ENCODE results near the gene OLFM1.

Gene OLFM1

DNA sequence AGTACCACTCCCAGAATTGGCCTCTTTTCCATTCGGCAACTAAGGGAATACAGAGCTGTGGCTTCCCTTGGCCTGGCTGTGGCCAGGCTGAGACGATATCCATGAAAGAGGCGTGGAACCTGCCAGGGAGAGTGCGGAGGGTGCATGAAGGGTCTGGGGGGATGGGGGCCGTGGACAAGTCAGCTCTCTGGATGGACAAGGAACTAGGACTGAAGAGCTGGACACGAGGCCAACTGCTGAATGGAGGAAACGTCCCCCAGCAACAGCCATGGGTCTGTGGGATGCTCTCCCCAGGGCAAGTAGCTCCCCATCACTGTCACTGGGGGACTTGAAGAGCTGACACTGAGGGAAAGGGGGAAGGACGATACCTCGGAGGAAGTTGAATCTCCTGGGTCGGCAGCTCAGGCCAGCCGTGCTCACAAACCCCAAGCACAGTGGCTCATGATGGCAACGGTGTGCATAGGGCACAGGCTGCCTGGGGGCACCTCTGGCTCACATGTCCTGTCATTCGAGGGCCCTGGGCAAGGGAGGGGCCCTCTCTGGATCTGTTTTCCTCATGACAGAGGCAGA lies 4.1 kb upstream of the OLFM1 start:
- H2AFZ ChIP-seq (ENCODE audit: low read depth, low read length) = no peak overlapping the region
- peaks cover 11% of the 10 kb centered on the region for H3K27me3 ChIP-seq (ENCODE audit: insufficient read depth, low read length)
- H3K4me3 ChIP-seq (ENCODE audit: low read length) = no peak overlapping the region
- H3K4me1 ChIP-seq (ENCODE audit: insufficient read depth, low read length) = peaks cover 3% of the 10 kb centered on the region
- no peaks in the 10 kb centered on the region for H3K36me3 ChIP-seq (ENCODE audit: insufficient read depth, low read length)
- H3K9me3 ChIP-seq (ENCODE audit: low read length) = no peaks in the 10 kb centered on the region

DNA sequence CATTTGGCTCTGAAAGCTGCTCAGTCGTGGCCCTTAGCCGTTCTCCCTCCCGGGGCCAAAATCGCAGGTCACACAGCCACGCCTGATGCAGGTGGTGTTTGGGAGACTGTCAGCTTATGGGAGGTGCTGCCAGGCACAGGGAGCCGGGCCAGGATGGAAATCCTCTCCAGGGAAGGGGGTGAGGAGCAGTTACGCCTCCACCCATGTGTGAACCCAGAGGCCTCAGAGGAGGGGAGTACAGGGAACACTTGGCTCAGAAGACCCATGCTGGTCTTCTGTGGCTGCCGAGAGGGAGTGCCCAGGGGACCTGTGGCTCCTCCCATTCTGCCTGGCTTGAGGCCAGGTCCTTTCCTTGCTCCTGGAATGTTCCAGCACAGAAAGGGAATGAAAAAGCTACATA lies 3.6 kb upstream of the OLFM1 start:
- H3K4me1 ChIP-seq (ENCODE audit: insufficient read depth, low read length) = peaks cover 3% of the 10 kb centered on the region
- no peak overlapping the region for H3K4me3 ChIP-seq (ENCODE audit: low read length)
- H3K27me3 ChIP-seq (ENCODE audit: insufficient read depth, low read length) = peaks cover 16% of the 10 kb centered on the region
- H3K9me3 ChIP-seq (ENCODE audit: low read length) = no peaks in the 10 kb centered on the region
- no peak overlapping the region for H2AFZ ChIP-seq (ENCODE audit: low read depth, low read length)
- H3K36me3 ChIP-seq (ENCODE audit: insufficient read depth, low read length) = no peaks in the 10 kb centered on the region

DNA sequence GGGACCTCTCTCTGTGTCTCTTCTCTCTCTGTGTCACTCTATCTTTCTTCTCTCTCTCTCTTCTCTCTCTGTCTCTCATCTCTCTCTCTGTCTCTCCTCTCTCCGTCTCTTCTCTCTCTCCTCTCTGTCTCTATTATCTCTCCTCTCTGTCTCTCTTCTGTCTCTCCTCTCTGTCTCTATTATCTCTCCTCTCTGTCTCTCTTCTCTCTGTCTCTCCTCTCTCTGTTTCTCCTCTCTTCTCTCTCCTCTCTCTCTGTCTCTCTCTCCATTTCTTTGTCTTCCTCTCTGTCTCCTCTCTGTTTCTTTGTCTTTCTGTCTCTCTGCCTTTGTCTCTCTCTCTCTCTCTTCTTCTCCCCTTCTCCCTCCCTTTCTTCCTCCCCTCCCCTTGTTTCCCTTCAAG lies 3.2 kb upstream of the OLFM1 start:
- Histone ChIP-seq H3K4me3 (ENCODE audit: low read length) (no peak overlapping the region), H3K4me1 (ENCODE audit: insufficient read depth, low read length) (peaks cover 3% of the 10 kb centered on the region), H3K27me3 (ENCODE audit: insufficient read depth, low read length) (peaks cover 20% of the 10 kb centered on the region), H3K36me3 (ENCODE audit: insufficient read depth, low read length) (no peaks in the 10 kb centered on the region), H2AFZ (ENCODE audit: low read depth, low read length) (no peak overlapping the region), H3K9me3 (ENCODE audit: low read length) (no peaks in the 10 kb centered on the region)

DNA sequence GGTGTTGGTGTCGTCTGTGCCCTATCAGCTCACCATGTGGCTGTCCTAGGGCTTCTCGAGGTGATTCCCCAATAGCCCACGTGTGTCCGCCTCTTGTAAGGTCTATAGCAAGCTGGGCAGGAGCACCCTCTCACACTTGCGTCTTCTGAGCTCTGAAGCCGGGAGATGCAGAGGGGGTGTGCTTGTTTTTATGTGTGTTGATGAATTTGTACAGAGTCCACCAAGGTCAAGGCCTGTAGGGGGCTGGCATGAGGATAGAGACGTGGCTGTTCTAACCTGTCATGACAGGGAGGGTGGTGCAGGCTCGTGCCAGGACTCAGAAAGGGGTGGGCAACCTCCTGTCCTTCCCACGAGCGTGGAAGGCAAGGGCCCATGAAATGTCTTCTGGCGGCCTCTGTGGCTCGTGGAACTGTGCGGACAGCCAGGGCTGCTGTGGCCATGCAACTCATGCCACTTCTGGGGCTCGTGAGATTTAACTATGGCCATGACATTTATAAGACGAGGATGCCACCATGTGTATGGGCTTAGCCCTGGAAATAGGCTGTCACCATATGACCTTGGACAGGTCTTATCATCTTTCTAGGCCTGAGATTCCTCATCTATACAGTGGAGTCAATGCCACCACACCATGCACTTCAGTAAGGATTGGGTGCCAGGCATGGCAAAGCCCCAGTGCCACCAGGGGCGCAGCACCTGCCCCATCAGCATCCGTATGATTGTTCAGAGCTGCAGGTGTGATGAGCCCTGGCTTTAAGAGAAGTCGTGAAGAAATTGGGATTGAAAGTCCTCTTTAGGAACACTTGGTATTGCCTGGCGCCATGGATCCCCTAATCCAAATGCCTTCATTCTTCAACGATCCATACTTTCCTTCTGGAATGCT lies 2.3 kb upstream of the OLFM1 start:
- H3K27me3 ChIP-seq (ENCODE audit: insufficient read depth, low read length) = peaks cover 29% of the 10 kb centered on the region

DNA sequence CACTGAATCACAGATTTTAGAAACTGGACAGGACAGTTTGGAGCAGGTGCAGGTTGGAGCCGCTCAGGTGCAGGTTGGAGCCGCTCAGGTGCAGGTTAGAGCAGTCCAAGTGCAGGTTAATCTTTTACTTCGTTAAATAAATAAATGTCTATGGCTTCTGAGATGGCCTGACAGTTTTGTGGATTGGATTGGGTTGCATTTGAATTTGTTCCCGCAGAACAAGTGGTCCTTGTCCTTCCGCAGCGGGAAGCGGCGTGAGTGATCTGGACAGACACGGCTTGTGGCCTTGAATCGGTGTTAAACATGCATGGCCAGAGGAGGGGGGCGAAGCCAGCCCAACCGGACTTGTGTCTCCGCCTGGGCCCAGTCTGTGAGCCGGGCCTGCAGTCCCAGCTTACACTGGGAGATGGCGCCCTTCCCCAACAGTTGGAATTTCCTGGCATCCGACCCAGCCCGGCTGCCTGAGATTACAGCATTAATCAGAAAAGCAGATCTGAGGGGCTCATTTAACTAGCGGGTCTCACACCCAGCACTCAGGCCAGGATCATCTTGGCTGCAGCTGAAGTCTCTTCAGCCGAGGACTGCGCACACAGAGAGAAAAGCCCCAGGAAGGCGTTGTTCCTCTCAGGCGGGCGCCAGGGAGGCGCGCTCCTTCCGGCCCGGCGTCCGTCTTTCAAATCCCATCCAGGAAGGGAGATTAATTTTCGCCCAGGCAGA lies 1.5 kb upstream of the OLFM1 start:
- Histone ChIP-seq H2AFZ (ENCODE audit: low read depth, low read length) (no peak overlapping the region), H3K4me1 (ENCODE audit: insufficient read depth, low read length) (peaks cover 3% of the 10 kb centered on the region), H3K36me3 (ENCODE audit: insufficient read depth, low read length) (no peaks in the 10 kb centered on the region), H3K9me3 (ENCODE audit: low read length) (no peaks in the 10 kb centered on the region), H3K27me3 (ENCODE audit: insufficient read depth, low read length) (peaks cover 31% of the 10 kb centered on the region), H3K4me3 (ENCODE audit: low read length) (no peak overlapping the region)

More for the DNA sequence above, 2.3 kb upstream of the OLFM1 start:
- Histone ChIP-seq H2AFZ (ENCODE audit: low read depth, low read length) (no peak overlapping the region), H3K9me3 (ENCODE audit: low read length) (no peaks in the 10 kb centered on the region), H3K4me3 (ENCODE audit: low read length) (no peak overlapping the region), H3K4me1 (ENCODE audit: insufficient read depth, low read length) (peaks cover 3% of the 10 kb centered on the region), H3K36me3 (ENCODE audit: insufficient read depth, low read length) (no peaks in the 10 kb centered on the region)

DNA sequence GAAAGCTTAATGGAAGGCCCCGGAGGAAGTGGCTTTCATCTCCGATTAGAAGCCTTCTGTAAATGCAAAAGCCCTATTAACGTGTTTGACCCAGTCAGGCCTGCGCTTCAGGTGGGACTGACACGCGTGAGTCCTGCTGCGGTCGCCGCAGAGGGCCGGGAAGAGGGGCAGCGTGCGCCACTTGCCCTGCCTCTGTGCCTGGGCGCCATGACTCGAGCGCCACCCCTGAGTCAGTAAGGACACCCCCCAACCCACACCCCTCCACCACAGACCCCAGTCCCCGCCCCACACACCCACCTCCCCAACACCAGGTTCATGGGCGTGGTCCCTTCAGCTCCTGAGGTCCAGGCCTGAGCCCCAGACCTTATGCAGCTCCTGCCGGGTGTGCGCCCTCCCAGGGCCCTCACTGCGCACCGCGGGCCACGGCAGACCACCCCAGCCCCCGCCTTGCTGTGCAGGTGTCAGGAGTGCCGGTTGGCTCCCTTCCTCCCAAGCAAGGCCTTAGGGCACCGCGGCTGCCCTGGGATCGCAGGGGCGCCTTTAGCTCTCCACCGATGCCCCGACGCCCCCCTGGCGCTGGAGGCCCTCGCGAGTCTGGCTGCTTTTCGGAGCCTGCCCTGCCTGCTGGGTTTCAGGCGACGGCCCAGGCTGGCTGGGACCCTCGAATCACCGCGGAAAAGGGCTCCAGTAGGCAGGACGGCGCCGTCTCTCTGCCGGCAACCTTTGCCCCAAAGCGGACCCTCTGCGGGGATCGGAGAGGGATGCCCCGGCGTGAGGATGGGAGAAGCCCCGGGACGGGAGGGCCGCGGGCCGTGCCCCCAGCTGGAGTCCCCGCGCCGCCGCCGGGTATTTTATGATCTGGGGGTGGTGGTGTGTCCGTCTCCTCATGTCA lies 625 bp upstream of the OLFM1 start:
- H3K9me3 ChIP-seq (ENCODE audit: low read length) = no peaks in the 10 kb centered on the region
- H3K4me3 ChIP-seq (ENCODE audit: low read length) = no peak overlapping the region
- H3K27me3 ChIP-seq (ENCODE audit: insufficient read depth, low read length) = peaks cover 31% of the 10 kb centered on the region

DNA sequence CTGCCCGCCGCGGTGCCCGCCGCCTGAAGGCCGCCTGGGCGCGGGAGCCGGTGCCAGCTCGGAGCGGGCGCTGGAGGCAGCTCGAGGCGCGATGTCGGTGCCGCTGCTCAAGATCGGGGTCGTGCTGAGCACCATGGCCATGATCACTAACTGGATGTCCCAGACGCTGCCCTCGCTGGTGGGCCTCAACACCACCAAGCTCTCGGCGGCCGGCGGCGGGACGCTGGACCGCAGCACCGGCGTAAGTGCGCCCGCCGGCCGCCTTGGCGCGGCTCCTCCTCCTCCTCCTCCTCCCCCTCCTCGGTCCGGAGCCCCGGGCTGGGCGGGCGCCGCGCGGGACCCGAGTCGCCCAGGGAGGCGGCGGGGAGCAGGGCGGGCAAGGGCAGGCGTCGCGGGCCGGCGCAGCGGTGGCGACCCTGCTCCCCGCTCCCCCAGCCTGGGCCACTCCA lies 455 bp downstream of the OLFM1 start:
- Histone ChIP-seq H2AFZ (ENCODE audit: low read depth, low read length) (no peak overlapping the region), H3K9me3 (ENCODE audit: low read length) (no peaks in the 10 kb centered on the region), H3K4me1 (ENCODE audit: insufficient read depth, low read length) (peaks cover 3% of the 10 kb centered on the region), H3K4me3 (ENCODE audit: low read length) (peak overlapping the region; percentile 34), H3K27me3 (ENCODE audit: insufficient read depth, low read length) (peaks cover 31% of the 10 kb centered on the region), H3K36me3 (ENCODE audit: insufficient read depth, low read length) (no peaks in the 10 kb centered on the region)

More for the DNA sequence above, 625 bp upstream of the OLFM1 start:
- H3K4me1 ChIP-seq (ENCODE audit: insufficient read depth, low read length) = peaks cover 3% of the 10 kb centered on the region
- no peak overlapping the region for H2AFZ ChIP-seq (ENCODE audit: low read depth, low read length)
- no peaks in the 10 kb centered on the region for H3K36me3 ChIP-seq (ENCODE audit: insufficient read depth, low read length)

DNA sequence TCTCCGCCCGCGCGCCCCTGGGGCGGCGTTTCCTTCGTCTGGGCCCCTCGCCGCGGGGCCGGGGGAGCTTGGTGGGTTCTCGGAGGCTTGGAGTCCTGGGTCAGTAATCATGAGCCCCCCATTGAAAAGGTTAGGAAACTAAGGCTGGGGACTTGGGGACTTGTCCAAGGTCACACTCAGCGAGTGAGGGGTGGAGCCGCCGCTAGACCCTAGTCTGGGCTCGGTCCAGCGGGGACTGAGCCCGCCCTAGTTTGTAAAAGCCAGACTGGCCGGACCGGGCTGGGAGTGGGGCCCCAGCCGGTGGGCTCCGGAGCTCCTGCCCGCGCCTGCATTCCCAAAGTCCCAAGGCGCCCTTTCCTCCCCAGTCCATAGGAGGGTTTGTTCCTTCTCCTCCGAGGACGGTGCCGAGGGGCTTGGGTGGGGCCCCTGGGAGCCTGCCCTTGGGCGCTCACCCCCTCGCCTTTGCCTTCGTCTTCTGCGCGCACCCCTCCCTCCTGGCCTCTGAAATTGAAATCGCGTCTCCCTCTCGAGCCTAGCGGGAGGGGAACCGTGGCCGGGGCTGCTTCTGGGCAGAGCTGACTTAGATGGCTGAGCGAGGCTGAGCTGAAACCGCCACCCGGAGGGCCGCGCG lies 995 bp downstream of the OLFM1 start:
- Histone ChIP-seq H3K9me3 (ENCODE audit: low read length) (no peaks in the 10 kb centered on the region), H2AFZ (ENCODE audit: low read depth, low read length) (no peak overlapping the region), H3K36me3 (ENCODE audit: insufficient read depth, low read length) (no peaks in the 10 kb centered on the region), H3K4me1 (ENCODE audit: insufficient read depth, low read length) (peaks cover 3% of the 10 kb centered on the region), H3K27me3 (ENCODE audit: insufficient read depth, low read length) (peaks cover 31% of the 10 kb centered on the region), H3K4me3 (ENCODE audit: low read length) (no peak overlapping the region)

DNA sequence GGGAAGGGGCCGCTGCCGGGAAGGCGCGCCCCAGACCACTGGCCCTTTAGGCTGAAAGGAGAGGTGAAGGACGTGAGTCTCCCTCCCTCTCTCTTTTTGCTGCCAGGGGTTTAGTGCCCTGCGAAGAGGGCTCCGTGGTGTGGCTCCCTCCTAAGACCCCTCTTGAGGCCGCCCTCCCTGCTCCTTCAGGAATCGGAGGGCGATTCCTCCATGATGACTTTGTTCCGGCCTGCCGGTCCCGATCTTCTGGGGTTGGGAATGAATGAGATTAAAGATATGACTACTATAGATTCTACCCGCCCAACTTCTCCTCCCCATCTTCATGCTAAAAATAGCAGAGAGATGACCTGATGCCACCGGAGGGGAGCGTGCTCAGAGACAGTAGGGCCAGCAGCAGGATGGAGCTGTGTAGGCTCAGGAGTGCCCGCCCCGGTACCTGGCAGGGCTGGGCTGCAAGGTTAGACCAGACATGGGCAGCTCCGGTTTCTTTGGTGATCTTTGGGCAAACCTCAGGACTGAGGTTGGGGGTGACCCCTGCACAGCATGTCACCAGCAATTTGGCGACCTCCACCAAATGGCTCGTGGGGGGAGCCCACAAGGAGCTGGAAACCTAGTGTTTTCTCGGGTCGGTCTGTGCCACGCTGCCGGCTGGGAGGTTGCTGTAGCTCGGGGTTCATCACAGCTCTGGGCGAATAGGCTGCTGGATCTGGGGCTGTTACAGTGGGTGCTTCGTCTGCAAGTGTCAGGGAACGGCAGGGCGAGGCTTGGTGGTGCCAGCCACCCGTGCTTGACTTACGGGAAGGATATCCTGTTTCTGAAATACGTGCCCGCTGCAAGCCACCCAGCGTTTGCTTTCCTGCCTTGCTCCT lies 1.7 kb downstream of the OLFM1 start:
- Histone ChIP-seq H3K9me3 (ENCODE audit: low read length) (no peaks in the 10 kb centered on the region), H3K36me3 (ENCODE audit: insufficient read depth, low read length) (no peaks in the 10 kb centered on the region), H2AFZ (ENCODE audit: low read depth, low read length) (no peak overlapping the region), H3K4me1 (ENCODE audit: insufficient read depth, low read length) (peaks cover 3% of the 10 kb centered on the region), H3K4me3 (ENCODE audit: low read length) (no peak overlapping the region), H3K27me3 (ENCODE audit: insufficient read depth, low read length) (peaks cover 31% of the 10 kb centered on the region)

DNA sequence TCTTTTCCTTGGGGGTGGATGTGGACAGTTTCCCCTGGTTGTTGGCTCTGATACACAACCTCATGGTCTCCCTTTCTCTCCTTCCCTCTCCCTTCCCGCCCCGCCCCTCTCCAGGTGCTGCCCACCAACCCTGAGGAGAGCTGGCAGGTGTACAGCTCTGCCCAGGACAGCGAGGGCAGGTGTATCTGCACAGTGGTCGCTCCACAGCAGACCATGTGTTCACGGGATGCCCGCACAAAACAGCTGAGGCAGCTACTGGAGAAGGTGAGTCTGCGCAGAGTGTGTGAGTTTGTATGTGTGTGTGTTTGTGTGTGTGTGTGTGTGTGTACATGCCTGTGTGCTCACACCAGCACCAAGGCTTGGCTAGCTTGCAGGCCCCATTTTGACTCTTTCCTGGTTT lies 2.6 kb downstream of the OLFM1 start:
- Histone ChIP-seq H3K36me3 (ENCODE audit: insufficient read depth, low read length) (no peaks in the 10 kb centered on the region), H3K27me3 (ENCODE audit: insufficient read depth, low read length) (peaks cover 26% of the 10 kb centered on the region), H3K4me3 (ENCODE audit: low read length) (no peak overlapping the region), H3K4me1 (ENCODE audit: insufficient read depth, low read length) (peaks cover 3% of the 10 kb centered on the region), H2AFZ (ENCODE audit: low read depth, low read length) (no peak overlapping the region), H3K9me3 (ENCODE audit: low read length) (no peaks in the 10 kb centered on the region)

DNA sequence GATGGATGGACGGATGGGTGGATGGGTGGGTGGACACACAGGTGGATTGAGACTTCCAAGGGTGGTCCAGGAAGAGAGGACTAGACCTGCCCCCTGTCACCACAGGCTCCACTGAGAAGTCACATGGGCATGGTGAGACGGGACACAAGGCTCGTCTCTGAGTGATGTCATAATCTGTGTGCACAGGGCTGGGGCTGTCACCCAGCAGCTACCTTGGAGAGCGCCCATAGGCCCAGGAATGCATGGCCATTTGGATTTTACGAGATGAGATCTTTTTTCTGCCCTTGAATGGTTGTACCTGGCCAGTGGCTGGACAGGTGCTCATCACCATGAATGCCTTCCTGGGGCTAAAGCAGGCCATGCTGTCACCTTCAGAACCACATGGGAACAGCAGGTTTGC lies 3.1 kb downstream of the OLFM1 start:
- no peaks in the 10 kb centered on the region for H3K36me3 ChIP-seq (ENCODE audit: insufficient read depth, low read length)
- H3K27me3 ChIP-seq (ENCODE audit: insufficient read depth, low read length) = peaks cover 26% of the 10 kb centered on the region
- no peak overlapping the region for H2AFZ ChIP-seq (ENCODE audit: low read depth, low read length)
- peaks cover 3% of the 10 kb centered on the region for H3K4me1 ChIP-seq (ENCODE audit: insufficient read depth, low read length)
- H3K4me3 ChIP-seq (ENCODE audit: low read length) = no peak overlapping the region
- no peaks in the 10 kb centered on the region for H3K9me3 ChIP-seq (ENCODE audit: low read length)
